GM18858 (cell line): ENCODE measurements around the gene SPEG.
"Not testable (repeated sequence)": the region's sequence is repeated elsewhere in the genome, so short reads cannot be mapped to it uniquely, and the experiment has no call there.

Experiments
- ATAC-seq: cut with Tn5 transposase; IDR thresholded peaks from one replicate; pipeline ENCODE4 v1.9.1; 2021; ENCODE audit not compliant: unreplicated experiment

Gene SPEG

DNA sequence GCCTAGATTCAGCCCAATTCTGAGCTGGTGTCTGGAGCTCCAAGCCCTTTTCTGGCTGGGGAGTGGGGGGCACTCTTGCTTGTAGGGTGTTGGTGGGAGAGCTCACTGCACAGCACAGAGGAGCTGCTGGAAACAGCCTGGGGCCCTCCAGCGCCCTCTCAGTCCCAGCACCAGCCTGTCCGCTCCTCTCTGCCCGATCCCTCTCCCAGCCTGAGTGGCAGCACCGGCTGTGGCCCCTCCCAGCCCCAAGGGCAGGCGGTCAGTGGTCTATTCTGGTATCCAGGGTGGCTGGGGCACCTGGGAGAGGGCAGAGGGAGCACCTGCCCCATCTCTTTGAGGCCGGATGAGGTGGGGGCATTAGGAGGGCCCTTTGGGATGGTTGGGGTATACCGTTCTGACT, 29.7 kb upstream of the SPEG start:
- ATAC-seq = no peak

DNA sequence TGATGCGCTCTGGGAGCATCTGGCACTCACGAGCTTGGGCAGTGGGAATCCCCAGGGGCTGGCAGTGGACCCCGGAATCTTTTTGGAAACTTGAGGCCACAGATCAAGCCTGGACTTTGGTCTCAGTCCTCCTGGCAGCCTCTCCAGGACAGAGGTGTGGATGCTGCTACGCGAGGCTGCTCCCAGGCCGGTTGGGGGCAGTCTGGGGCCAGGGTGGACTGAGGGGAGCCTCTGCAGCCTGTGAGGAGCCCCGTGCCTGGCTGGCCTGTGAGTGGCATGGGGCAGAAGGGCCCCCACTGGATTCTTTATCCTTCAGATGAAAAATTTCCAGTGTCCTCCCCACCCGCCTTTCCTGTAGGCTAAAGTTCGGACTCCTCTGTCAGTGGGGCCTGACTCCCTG, 29.2 kb upstream of the SPEG start:
- no peak for ATAC-seq

DNA sequence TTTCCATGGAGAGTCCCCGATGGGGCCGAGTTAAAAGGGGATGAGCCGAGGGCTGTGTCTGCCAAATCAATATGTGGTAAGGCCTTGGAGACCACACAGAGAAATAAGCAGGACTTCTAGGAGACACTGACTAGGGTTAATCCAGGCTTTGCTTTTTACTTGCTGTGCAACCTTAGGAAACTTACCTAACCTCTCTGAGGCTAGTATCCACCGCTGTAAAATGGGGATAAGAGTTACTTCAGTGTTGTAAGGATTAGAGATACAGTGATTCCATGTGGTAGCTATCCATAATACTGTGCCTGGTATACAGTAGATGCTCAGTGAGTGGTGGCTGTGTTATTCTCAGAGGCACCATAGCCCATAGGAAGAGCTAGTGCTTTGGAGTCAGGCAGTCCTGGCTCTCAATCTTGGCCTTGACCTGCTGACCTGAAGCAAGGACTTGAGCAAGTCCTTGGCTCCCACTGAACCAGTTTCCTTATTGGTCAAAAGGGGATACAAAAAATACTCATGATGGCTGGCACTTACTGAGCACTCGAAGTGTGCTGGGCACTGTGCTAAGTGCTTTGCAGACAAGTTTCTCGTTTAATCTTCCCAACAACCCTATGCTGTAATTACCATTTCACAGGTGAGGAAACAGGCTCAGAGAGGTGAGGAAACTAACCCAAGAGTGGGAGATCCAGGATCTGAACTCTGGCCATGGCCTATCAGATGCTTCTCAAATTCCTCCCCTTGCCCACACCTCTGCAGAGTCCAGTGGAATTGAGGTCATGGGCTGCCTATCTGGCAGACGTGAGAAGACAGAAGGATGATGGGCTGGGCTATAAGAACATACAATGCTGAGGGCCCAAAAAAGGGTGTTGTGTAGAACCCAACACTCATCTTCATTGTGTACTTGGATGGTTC, 28.4 kb upstream of the SPEG start:
- no peak for ATAC-seq

DNA sequence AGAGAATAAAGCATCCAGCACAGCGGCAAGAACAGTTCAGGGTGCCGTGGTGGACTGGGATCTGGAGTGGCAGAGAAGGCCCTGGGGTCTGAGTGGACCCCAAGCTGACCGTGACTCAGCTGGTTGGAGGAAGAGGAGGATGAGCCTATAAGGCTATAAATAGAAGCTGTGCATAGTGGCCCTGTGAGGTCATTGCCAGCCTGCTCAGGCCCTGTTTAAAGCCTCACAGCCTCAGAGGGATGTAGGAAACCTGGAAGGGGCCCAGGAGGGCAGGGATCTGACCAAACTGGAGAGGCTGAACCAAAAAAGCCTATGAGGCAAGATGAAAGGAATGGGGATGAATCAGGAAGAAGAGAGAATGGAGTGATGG, 27.8 kb upstream of the SPEG start:
- ATAC-seq = no peak

DNA sequence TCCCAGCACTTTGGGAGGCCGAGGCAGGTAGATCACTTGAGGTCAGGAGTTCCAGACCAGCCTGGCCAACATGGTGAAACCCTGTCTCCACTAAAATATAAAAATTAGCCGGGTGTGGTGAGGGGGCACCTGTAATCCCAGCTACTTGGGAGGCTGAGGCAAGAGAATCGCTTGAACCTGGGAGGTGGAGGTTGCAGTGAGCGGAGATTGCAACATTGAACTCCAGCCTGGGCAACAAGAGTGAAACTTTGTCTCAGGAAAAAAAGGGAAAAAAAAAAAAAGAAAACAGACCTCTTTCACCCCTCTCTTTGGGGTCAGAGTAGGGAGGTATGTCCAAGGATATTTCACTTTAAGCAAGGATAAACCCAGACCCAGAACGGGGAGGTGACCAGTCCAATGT, 27.3 kb upstream of the SPEG start:
- not testable (repeated sequence) for ATAC-seq

DNA sequence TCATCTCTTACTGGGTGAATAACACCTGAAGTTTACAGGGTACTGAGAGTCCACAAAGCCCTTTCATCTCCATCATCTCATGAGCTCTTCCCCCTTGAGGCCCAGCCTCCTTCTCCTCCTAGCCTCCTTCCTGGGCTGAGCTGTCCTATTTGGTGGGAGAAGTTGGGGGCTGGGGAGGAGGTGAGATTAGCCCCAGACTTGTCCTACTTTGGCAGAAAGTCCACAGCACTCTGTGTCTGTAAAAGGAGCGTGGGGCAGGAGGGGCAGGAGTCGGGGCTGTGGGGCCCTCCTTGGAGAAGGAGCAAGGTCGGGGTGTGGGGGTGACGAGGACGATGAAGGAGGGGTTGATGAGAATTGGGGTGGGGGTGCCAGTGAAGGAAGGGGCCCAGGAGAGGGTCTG, 26.4 kb upstream of the SPEG start:
- no peak for ATAC-seq

DNA sequence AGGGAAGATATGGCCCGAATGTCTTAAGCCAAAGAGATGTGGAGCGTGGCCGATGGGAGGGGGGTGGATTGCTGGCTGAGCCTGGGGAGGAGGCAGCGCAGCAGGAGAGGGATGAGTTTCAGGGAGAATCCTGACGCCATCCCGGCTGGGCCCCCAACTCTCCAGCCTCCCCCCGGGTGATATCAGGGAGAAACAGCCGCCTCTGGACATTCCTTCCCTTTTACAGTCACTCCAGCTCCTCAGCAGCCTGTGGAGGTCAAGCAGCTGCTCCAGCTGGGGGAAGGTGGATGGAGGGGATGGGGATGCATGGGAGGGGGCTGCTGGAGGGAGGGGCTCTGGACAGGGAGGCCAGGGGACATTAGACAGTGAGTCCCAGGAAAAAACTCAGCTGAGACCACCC, 26.0 kb upstream of the SPEG start:
- ATAC-seq = no peak

DNA sequence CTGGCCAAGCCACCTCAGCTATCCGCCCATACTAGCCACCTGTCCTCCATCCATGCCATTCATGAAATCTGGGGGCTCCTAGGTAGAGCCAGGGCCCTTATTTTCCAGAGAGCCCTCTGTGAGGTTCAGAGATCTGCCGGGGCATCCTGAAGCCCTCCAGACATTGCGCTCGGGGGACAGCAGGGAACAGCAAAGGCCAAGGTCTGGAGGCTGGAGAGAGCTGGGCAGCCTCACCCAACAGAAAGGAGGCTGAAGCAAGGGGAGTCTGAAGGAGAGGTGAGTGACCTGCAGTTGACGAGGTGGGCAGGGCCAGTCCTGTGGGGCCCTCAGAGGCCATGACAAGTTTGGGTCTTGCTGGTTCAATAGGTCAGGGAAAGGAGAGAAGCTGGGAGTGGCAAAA, 25.0 kb upstream of the SPEG start:
- ATAC-seq = no peak

DNA sequence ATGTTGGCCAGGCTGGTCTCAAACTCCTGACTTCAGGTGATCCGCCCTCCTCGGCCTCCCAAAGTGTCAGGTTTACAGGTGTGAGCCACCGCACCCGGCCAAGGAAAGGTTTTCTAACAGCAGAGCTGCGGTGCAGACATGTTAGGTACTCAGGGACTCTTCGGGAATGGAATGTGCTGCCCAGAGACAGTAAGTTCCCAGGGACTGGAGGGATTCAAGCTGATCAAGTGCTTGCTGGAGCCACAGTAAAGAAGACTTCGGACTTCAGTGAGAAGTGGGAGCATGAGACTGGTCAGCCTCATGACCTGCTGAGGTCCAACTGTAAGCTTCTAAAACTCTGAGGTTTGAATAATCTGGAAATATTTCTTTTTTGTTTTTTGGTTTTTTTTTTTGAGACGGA, 24.3 kb upstream of the SPEG start:
- ATAC-seq = no peak

DNA sequence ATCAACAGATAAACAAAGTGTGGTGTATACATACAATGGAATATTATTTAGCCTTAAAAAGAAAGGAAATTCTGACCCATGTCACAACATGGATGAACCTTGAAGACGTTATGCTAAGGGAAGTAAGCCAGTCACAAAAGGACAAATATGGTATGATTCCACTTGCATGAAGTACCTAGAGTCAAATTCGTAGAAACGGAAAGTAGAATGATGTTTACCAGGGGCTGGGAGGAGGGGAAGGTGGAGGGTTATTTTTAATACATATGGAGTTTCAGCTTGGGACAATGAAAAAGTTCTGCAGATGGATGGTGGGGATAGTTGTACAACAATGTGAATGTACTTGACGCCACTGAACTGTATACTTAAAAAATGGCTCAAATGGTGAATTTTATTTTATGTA, 19.8 kb upstream of the SPEG start:
- no peak for ATAC-seq

DNA sequence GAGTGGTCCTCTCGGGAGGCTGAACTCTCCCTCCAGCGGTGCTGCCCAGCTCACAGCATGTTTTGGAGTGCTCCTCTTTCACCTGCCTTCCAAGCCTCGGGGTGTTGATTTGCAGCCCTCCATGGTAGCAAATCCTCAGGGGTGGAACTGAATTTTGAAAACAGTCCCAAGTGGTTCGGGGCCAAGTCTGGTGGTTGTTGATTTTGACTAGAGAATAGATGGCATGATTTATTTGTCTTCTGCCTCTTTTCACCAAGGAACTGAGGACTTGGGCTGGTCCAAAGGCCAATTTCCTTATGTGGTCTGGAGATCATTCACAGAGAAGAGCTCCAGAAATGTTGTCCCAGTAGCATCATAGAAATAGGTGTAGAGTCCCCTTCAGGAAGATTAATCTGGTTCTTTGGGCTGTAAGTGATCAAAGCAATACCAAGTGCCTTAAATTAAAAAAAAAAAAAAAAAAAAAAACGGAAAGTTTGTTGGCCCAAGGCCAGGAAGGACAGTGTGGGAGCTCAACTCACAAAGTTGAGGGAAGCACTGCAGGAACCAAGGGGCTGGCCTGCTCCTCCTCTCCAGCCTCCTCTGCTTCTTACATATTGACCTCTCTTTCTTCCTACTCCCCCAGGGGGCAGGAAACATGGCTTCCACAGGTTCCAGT, 18.9 kb upstream of the SPEG start:
- no peak for ATAC-seq

DNA sequence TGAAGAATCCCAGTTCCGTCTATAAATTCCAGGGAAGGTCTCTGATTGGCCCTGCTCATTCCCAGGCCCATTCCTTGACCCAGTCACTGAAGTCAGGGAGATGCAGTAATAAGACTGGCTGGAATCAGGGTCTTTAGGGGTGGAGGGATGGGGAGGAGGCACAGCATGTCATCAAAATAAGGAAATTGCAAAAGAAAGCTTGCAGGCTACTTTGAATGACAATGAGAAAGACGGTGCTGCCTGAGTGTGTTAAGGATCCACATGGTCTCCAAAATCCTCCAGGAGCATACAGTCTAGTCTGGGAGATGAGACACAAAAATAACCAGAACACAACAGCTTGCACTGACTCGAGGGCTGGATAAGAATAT, 18.4 kb upstream of the SPEG start:
- ATAC-seq = no peak

DNA sequence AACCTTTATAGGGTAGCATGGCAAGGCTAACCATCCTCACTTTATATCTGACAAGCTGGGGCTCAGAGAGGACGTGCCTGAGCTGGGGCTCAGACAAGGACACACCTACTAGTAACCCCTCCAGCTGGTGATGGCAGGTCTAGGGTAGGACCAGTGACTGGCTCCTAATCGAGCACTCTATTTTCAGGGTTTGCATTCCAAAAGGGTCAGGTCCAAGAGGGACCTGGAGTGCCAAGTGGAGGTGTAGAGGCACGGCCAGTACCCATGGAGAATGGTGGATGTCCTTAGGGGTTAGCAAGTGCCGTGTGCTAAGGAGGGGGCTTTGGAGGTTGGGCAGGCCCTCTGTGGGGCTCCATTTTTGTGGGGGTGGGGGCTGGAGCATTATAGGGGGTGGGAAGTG, 17.7 kb upstream of the SPEG start:
- ATAC-seq = no peak

DNA sequence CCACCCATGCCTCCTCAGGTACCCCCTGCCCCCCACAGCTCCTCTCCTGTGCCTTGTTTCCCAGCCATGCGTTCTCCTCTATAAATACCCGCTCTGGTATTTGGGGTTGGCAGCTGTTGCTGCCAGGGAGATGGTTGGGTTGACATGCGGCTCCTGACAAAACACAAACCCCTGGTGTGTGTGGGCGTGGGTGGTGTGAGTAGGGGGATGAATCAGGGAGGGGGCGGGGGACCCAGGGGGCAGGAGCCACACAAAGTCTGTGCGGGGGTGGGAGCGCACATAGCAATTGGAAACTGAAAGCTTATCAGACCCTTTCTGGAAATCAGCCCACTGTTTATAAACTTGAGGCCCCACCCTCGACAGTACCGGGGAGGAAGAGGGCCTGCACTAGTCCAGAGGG, 17.3 kb upstream of the SPEG start:
- no peak for ATAC-seq

DNA sequence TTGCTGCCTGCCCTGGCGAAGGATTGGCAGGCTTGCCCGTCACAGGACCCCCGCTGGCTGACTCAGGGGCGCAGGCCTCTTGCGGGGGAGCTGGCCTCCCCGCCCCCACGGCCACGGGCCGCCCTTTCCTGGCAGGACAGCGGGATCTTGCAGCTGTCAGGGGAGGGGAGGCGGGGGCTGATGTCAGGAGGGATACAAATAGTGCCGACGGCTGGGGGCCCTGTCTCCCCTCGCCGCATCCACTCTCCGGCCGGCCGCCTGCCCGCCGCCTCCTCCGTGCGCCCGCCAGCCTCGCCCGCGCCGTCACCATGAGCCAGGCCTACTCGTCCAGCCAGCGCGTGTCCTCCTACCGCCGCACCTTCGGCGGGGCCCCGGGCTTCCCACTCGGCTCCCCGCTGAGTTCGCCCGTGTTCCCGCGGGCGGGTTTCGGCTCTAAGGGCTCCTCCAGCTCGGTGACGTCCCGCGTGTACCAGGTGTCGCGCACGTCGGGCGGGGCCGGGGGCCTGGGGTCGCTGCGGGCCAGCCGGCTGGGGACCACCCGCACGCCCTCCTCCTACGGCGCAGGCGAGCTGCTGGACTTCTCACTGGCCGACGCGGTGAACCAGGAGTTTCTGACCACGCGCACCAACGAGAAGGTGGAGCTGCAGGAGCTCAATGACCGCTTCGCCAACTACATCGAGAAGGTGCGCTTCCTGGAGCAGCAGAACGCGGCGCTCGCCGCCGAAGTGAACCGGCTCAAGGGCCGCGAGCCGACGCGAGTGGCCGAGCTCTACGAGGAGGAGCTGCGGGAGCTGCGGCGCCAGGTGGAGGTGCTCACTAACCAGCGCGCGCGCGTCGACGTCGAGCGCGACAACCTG, 16.3 kb upstream of the SPEG start, which contains the start of gene DES:
TSS of gene DES (plus strand) at position 223 of the 857 bp plus-strand sequence. CDS start at position 309, 86 bp downstream.
- ATAC-seq = no peak

DNA sequence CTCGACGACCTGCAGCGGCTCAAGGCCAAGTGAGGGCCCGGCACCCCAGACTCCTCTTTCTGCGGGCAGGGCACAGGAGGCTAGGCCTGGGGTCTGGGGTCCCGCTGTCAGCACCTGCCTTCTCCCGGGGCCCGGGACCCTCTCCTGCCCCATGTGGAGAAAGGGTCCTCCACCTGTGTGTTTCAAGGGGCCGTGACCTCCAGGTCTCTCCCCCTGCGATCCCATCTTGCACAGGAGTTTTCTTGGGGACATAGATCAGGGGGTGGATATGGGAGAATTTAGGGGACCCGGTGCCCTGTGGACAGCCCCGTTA, 15.7 kb upstream of the SPEG start:
- ATAC-seq = no peak

DNA sequence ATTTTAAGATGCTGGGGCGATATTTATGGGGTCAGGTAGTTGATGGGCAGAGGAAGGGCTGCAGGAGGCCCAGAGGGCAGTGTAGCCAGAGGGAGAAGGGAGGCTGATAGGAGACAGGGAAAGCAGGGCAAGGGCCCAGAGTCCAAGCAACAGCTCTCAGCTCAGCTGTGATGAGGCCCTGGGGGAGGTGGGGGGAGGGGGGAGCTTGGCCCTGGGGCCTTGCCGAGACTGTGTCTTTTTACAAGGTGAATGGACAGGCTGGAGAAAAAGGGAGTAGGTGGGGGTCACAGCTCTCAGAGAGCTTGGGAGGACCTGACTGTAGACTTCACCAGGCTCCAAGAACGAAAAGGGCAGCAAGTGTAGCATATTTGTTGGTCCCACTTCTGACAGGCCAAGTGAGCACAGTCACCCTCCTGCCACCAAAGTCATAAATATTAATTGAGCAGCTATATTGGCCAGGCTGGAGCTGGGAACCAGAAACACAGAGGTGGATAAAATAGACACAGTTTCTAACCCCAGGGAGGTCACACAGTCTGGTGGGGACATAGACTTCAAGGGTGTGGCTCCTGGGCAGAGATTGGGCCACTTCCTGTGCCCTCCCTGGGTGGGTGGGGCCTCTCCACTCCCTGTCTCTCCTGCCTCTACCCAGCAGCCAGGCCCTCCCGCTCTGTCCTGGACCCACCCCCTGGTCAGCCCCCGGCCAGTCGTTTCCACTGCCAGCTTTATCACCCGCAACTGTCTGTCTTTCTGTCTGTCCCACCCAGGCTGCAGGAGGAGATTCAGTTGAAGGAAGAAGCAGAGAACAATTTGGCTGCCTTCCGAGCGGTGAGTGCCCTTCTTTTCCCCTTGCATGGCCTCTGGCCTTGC, 15.1 kb upstream of the SPEG start:
- no peak for ATAC-seq

DNA sequence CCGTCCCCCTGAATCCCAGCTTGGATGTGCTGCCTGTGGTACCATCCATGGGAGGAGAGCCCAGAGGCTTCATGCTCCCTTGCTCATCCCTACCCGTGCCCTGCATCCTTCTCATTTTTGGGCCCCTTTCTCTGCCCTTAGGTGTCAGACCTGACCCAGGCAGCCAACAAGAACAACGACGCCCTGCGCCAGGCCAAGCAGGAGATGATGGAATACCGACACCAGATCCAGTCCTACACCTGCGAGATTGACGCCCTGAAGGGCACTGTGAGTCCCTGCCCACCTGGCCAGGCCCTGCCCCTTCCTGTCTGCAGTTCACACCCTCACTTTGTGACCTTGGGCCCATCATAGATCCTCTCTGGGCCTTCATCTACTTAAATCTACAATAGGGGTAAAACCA, 14.0 kb upstream of the SPEG start:
- ATAC-seq = no peak

DNA sequence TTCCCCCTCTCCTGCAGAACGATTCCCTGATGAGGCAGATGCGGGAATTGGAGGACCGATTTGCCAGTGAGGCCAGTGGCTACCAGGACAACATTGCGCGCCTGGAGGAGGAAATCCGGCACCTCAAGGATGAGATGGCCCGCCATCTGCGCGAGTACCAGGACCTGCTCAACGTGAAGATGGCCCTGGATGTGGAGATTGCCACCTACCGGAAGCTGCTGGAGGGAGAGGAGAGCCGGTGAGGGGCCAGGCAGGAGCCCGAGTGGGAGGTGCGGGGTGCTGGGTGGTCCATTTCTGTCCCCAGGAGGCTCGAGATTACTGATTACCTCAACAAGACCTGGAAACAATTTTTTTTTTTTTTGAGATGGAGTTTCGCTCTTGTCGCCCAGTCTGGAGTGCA, 13.3 kb upstream of the SPEG start:
- ATAC-seq = no peak

DNA sequence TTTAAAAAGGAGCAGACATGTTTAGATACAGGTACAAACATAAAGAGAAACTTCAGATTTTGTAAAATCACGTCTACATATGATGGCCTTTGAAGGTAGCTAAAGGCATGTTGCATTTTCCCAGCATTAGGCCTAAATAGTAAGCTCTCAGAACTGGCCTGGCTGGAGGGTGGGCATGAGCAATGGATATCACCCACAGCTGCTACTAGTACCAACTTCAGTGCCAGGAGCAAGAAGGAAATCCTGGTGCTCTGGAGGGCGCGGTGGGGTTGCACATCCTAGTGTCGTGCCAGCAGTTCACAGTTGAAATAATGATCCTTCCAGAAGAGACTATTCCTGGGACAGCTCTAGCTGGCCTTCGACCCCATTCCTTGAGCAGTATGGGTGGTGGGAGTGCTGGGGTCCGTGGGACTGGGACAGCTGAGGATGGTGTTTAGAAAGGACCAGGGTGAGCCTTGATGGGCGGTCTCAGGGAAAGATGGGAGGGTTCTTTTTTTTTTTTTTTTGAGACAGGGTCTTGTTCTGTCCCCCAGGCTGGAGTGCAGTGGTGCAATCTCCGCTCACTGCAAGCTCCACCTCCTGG, 11.6 kb upstream of the SPEG start:
- no peak for ATAC-seq
